Measurements from ENCODE around the gene EIF5. TPM values are rescaled to one million over a fixed set of nuclear protein-coding genes. Genes with fewer than 3 reads are reported as not detected.

The EIF5 gene
- total and polyA plus RNA-seq, 2 donors (not counting 3 experiments of a cell fraction or from before 2014, with no cell fraction given), result 175 to 313 TPM

GRCh38 chr14:103318750-103319419 lies 15.2 kb upstream of the EIF5 start:
- intact Hi-C loops (cut with micrococcal nuclease) (no loop called here), dilution Hi-C loops (cut with MboI; ENCODE audit: extremely low pct_ligation_motif_present, low sequenced_read_pairs) (no loop called here)
- H3K9me3 ChIP-seq (replicated peaks; ENCODE audit: control insufficient read depth, insufficient read depth, low read length), result no peaks in the 10 kb centered on the region
- H4K20me1 ChIP-seq (replicated peaks; ENCODE audit: control insufficient read depth, extremely low read depth, insufficient read depth, low read length), result no peaks in the 10 kb centered on the region
- H3K79me2 ChIP-seq (ENCODE audit: control insufficient read depth, insufficient read depth, low read length), result no peaks in the 10 kb centered on the region
- H3K4me3 ChIP-seq (replicated peaks in 1 of 3; ENCODE audit: insufficient read depth in 1 of 3, low read depth in 1 of 3, low read length in 3 of 3), result no peak overlapping the region
- FAIRE-seq (no peak), DNase-seq (ENCODE audit: low read depth, low spot score) (no peak)
- no peak overlapping the region for H3K9ac ChIP-seq (replicated peaks; ENCODE audit: extremely low read depth, insufficient read depth, low read length)
- ChIA-PET POLR2A (no interaction called here), CTCF (no interaction called here)
- H3K4me1 ChIP-seq (ENCODE audit: control insufficient read depth, extremely low read depth, insufficient read depth, low read length), result peaks cover 7% of the 10 kb centered on the region
- BruUV-seq (replicated peaks), result no TSS peak
- H3K4me2 ChIP-seq (ENCODE audit: insufficient read depth, low read length), result no peak overlapping the region
- no peak overlapping the region for H2AFZ ChIP-seq (ENCODE audit: low read depth, low read length)
- H3K27ac ChIP-seq (ENCODE audit: insufficient read depth, low read depth, low read length), result no peak overlapping the region
- no peak for TF ChIP-seq MAX (IDR thresholded peaks at IDR 0.05; ENCODE audit: insufficient read depth, insufficient read length)
- no peak for TF ChIP-seq POLR2A (IDR thresholded peaks at IDR 0.05; ENCODE audit: low read depth, low read length)
- TF ChIP-seq JUN (IDR thresholded peaks at IDR 0.05; ENCODE audit: borderline replicate concordance, insufficient read depth, insufficient read length, low read depth), result no peak
- no peak for TF ChIP-seq POLR2AphosphoS5 (IDR thresholded peaks at IDR 0.05; ENCODE audit: insufficient read depth, low read depth, low read length)
- TF ChIP-seq FOS (IDR thresholded peaks at IDR 0.05; ENCODE audit: borderline replicate concordance, insufficient read depth, low read length), result no peak
- TF ChIP-seq CTCF (IDR thresholded peaks at IDR 0.05; ENCODE audit: extremely low read depth in 1 of 2, insufficient read depth in 1 of 2, low read depth in 1 of 2, low read length in 2 of 2), result no peak
- no peak for TF ChIP-seq GATA2 (IDR thresholded peaks at IDR 0.05; ENCODE audit: insufficient read depth, insufficient read length, low read depth, low read length)
- TF ChIP-seq EZH2 (IDR thresholded peaks at IDR 0.05; ENCODE audit: borderline replicate concordance, low read depth, low read length, severe bottlenecking), result no peak
- TF ChIP-seq MYC (IDR thresholded peaks at IDR 0.05; ENCODE audit: low read depth, low read length), result no peak
- no peaks in the 10 kb centered on the region for H3K36me3 ChIP-seq (ENCODE audit: control insufficient read depth in 2 of 2, extremely low read depth in 1 of 2, insufficient read depth in 2 of 2, low read length in 2 of 2)
- H3K27me3 ChIP-seq (ENCODE audit: control insufficient read depth in 2 of 2, insufficient read depth in 2 of 2, low read length in 2 of 2), result peaks cover 5 to 6% of the 10 kb centered on the region in 2 experiments
- no peaks in the 10 kb centered on the region for H3K9me1 ChIP-seq (replicated peaks; ENCODE audit: control insufficient read depth, extremely low read depth, insufficient read depth, low read length)

All from endothelial cell of umbilical vein (primary cell).